Urinary bladder (tissue), 4 donors: ENCODE data around the gene ZNF700. TPM values are rescaled to one million over a fixed set of nuclear protein-coding genes. Genes with fewer than 3 reads are reported as not detected.
"Not testable (repeated sequence)": the region's sequence is repeated elsewhere in the genome, so short reads cannot be mapped to it uniquely, and the experiment has no call there.

ENCODE experiments used
- DNase-seq: peaks from one replicate; pipeline ENCODE4 v3.0.0-alpha.2; 2015; ENCODE audit errors: extremely low spot score
- H3K27ac ChIP-seq: one replicate; pipeline ENCODE4 v1.5.1; 2013; ENCODE audit warnings: low read depth, mild to moderate bottlenecking, moderate library complexity
- H3K36me3 ChIP-seq: one replicate; pipeline ENCODE4 v1.6.1; 2013; ENCODE audit warnings: mild to moderate bottlenecking, moderate library complexity; ENCODE audit not compliant: insufficient read depth
- H3K4me1 ChIP-seq: one replicate; pipeline ENCODE4 v1.6.1; 2013; ENCODE audit warnings: mild to moderate bottlenecking, moderate library complexity; ENCODE audit not compliant: insufficient read depth
- H3K4me3 ChIP-seq: one replicate; pipeline ENCODE4 v1.5.1; 2013; ENCODE audit warnings: low read depth, low read length
- WGBS: extraction: QIAGEN DNeasy Blood & Tissue Kit; methylation state at CpG from one replicate; pipeline ENCODE4 v1.1.7; 2013; 5-methylcytosine and 5-hydroxymethylcytosine counted together
- polyA plus RNA-seq: library from polyadenylated mRNA; stranded (reverse); fragments of 200-250 nt; gene quantifications from one replicate; pipeline ENCODE4 v1.2.3, GENCODE V29; 2013
- total RNA-seq: library from RNA; depleted of rRNA; stranded (reverse); fragments of >200 nt; gene quantifications from one replicate; pipeline ENCODE4 v1.2.3, GENCODE V29; 2014
- donor health status: healthy with polysubstance abuse.
- donor health status: healthy.

The ZNF700 gene
- total and polyA plus RNA-seq, 2 donors: 6.0 to 29.3 TPM

DNA sequence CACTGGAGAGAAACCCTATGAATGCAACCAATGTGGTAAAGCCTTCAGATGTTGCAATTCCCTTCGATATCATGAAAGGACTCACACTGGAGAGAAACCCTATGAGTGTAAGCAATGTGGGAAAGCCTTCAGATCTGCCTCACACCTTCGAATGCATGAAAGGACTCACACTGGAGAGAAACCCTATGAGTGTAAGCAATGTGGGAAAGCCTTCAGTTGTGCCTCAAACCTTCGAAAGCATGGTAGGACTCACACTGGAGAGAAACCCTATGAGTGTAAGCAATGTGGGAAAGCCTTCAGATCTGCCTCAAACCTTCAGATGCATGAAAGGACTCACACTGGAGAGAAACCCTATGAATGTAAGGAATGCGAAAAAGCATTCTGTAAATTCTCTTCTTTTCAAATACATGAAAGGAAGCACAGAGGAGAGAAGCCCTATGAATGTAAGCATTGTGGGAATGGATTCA lies 24.7 kb downstream of the ZNF700 start:
- H3K36me3 ChIP-seq: peaks cover 12% of the 10 kb centered on the region
- not testable (repeated sequence) for H3K4me3 ChIP-seq, H3K4me1 ChIP-seq, H3K27ac ChIP-seq, DNase-seq
- WGBS: 96% methylated on average over 4 of the region's 4 CpGs

DNA sequence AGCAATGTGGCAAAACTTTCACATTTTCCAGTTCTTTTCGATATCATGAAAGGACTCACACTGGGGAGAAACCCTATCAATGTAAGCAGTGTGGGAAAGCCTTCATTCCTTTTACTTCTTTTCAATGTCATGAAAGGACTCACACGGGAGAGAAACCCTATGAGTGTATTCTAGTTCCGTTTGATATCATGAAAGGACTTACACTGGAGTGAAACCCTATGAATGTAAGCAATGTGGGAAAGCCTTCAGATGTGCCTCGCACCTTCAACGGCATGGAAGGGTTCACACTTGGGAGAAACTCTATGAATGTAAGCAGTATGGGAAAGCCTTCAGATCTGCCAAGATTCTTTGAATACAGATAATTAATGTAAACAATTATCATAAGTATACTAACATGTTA lies 25.4 kb downstream of the ZNF700 start:
- Histone ChIP-seq H3K27ac (no peak overlapping the region), H3K36me3 (peaks cover 12% of the 10 kb centered on the region), H3K4me1 (no peaks in the 10 kb centered on the region), H3K4me3 (no peak overlapping the region)
- 98% methylated on average over 5 of the region's 5 CpGs for WGBS
- DNase-seq: no peak

DNA sequence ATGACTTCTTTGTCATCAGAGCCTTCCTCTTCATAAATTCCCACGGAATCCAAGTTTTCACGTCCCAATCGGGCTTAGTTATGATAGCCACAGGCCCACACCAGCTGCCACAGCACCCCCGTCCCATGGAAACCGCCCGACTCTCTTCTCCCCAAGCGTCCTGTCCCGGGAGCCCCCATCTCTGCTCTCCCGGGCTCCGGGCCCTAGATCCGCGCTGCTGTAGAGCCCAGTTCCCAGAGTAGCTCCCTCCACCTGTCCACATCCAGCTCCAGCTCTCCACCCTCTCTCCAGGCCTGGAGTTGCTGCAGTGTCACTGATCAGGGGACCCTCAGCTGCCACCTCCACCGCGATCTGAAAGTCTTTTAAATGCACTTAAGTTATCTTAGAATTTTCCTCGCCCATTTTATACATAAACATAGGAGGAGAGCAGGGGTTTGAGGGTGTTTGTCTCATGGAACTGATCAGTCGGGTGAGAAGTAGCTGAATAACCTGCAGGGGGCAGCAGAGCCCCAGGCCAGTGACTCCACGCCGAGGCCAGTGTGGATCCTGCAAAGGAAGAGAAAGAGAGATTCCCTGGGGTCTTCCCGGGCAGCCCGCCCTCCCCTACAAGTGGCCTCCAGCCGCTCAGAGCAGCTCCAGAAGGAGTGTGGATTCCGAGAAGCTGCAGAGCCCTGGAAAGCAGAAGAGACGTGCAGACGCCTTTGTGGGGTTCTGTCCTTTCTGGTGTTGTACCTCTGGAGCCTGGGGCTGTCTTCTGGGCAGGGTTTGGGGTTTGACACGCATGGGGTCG lies 38.9 kb downstream of the ZNF700 start:
- peak; percentile 40 for DNase-seq
- no peaks in the 10 kb centered on the region for H3K36me3 ChIP-seq
- H3K4me3 ChIP-seq: no peak overlapping the region
- WGBS: 32% methylated on average over 26 of the region's 26 CpGs
- no peak overlapping the region for H3K27ac ChIP-seq
- H3K4me1 ChIP-seq: no peaks in the 10 kb centered on the region

DNA sequence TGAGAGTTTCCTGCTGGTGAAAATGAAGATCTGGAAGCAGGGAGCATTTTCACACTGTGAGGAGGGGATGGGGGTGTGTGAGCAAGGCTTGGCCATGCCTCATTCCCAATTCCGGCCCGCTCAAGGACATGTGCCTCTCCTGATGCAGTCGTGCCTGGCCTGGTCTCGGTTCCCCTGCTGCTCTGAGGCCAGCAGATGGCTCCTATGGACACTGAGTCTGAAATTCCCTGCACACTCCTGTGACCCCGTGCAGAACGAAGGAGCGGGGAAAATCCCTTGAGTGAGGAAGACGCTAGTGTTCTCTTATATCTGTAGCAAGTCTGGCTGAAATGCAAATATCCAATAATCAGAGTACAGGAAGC lies 39.6 kb downstream of the ZNF700 start:
- 3% methylated on average over 8 of the region's 8 CpGs for WGBS
- no peaks in the 10 kb centered on the region for H3K36me3 ChIP-seq
- peak overlapping the region; percentile 74 for H3K27ac ChIP-seq
- DNase-seq: no peak
- peak overlapping the region; percentile 71 for H3K4me3 ChIP-seq
- no peaks in the 10 kb centered on the region for H3K4me1 ChIP-seq

DNA sequence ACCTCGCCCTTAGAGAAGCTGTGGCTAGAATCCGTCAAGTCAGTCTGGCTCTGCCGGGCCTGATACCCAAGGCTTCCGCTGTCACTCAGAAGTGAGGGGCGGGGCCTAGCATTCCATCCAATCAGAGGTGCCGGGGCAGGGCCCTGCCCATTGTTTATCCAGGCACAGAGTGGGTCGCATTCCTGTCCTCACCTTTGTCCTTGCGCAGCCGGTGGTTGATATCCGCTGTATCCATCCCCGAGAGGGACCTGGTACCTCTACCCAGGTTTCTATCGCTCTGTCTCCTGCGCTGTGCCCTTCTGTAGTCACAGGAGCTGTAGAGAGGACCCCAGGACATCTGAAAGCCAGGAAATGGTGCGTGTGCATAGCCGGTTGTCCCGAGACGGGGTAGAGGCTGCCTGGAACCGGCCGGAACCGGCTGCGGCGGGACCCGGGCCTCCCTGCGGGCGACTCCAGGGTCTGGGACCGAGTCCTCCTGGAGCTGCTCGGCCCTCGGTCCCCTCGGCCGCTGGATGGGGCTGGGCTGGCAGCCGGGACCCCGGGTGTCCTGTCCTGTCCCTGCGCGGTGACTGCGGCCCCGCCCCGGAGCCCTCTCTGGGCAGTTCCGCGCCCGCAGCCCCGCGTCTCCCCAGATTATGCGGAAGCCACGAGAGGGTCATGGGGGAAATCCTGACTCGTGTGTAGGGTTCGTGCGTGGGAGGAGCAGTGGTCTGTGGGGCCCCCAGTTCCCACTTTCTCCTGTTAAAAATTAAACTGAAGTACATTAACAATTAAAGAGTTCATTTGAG lies 40.1 kb downstream of the ZNF700 start, which contains the start of gene ZNF763:
Gene ZNF763, plus strand, starts transcription at position 183 of the 788 bp plus-strand sequence. Its CDS starts 169 bp downstream, at position 352.
- peak; percentile 81 for DNase-seq
- peak within 1 kb of the TSS; percentile 97 for H3K27ac ChIP-seq
- no peaks in the 10 kb centered on the region for H3K36me3 ChIP-seq
- under 1% methylated on average over 47 of the region's 47 CpGs for WGBS
- H3K4me1 ChIP-seq: no peaks in the 10 kb centered on the region
- H3K4me3 ChIP-seq: peak within 1 kb of the TSS; percentile 71

DNA sequence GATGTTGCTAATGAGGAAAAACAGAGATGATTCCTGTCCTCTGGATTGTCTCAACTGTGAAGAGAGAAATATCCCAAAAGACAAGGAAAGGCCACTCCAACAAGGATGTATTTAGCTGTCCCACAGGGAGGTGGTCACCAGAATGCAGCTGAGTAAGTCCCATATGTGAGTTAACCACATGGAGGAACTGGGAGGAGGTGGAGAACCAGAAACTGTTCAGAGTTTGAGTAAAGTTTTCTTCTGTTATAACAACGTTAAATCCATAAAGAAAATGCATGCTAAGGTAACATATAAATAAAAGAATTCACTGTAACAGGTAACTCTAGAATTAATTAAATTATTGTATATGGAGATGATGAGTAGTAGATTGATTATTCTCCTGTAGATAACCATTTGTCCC lies 45.3 kb downstream of the ZNF700 start:
- peaks cover 1% of the 10 kb centered on the region for H3K36me3 ChIP-seq
- WGBS: 82% methylated on average over 1 of the region's 1 CpG
- H3K27ac ChIP-seq: no peak overlapping the region
- no peak overlapping the region for H3K4me3 ChIP-seq
- DNase-seq: no peak
- no peaks in the 10 kb centered on the region for H3K4me1 ChIP-seq

DNA sequence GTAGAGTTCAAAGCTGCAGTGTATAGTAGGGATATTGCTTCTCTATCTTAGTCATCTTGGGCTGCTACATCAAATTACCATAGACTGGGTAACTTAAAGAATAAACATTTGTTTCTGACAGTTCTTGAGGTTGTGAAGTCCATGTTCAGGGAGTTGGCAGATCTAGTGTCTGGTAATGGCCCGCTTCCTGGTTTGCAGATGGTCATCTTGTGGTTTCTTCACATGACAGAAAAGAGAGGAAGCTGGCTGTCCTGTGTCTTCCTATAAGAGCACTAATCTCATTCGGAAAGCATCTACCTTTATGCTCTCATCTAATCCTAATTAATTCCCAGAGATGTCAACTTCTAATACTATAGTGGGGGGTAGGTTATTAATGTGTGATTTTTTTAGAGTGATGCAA lies 46.1 kb downstream of the ZNF700 start:
- Histone ChIP-seq H3K4me1 (no peaks in the 10 kb centered on the region), H3K27ac (no peak overlapping the region), H3K4me3 (no peak overlapping the region), H3K36me3 (peaks cover 1% of the 10 kb centered on the region)
- DNase-seq: no peak
- WGBS: 90% methylated on average over 2 of the region's 2 CpGs

DNA sequence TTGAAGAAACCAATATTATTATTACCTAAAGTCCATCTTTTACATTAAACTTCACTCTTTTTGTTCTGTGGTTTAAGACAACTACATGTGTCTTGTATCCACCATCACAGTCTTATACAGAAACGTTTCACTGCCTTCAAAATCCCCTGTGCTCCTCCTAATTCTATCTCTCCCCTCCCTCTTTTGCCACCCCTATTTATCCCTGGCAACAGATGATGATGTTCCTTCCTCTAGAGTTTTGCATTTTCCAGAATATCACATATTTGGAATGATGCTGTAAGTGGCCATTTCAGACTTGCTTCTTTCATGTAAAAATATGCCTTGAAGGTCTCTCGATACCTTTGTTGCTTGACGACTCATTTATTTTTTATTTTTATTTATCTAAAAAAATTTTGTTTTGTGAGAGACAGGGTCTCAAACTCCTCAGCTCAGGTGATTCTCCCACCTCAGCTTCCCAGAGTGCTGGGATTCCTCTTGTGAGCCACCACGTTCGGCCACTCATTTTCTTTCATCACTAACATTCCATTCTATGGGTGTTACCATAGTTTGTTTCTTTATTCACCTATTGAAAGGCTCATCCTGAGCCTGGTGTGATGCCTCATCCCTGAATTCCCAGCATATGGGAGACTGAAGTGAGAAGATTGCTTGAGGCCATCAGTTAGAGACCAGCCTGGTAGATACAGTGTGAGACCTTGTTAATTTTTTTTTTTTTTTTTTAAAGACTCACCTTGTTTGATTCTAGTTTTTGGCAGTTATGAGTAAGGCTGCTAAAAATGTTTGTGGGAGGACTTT lies 48.3 kb downstream of the ZNF700 start:
- Histone ChIP-seq H3K4me3 (no peak overlapping the region), H3K27ac (no peak overlapping the region), H3K36me3 (peaks cover 1% of the 10 kb centered on the region), H3K4me1 (no peaks in the 10 kb centered on the region)
- 85% methylated on average over 5 of the region's 5 CpGs for WGBS
- DNase-seq: no peak

DNA sequence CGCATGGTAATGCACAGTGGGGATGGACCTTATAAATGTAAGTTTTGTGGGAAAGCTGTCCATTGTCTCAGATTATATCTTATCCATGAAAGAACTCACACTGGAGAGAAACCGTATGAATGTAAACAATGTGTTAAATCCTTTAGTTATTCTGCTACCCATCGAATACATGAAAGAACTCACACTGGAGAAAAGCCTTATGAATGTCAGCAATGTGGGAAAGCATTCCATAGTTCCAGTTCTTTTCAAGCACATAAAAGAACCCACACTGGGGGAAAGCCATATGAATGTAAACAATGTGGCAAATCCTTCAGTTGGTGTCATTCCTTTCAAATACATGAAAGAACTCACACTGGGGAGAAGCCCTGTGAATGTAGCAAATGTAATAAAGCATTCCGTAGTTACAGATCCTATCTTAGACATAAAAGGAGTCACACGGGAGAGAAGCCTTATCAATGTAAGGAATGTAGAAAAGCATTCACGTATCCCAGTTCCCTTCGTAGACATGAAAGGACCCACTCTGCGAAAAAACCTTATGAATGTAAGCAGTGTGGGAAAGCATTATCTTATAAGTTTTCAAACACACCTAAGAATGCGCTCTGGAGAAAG lies 53.7 kb downstream of the ZNF700 start:
- H3K4me1 ChIP-seq: no peaks in the 10 kb centered on the region
- DNase-seq: no peak
- H3K27ac ChIP-seq: no peak overlapping the region
- H3K36me3 ChIP-seq: peaks cover 2% of the 10 kb centered on the region
- H3K4me3 ChIP-seq: no peak overlapping the region
- 92% methylated on average over 9 of the region's 9 CpGs for WGBS

DNA sequence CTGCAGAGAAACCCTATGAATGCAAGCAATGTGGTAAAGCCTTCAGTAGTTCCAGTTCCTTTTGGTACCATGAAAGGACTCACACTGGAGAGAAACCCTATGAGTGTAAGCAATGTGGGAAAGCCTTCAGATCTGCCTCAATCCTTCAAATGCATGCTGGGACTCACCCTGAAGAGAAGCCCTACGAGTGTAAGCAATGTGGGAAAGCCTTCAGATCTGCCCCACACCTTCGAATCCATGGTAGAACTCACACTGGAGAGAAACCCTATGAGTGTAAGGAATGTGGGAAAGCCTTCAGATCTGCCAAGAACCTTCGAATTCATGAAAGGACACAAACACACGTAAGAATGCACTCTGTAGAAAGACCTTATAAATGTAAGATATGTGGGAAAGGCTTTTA lies 54.6 kb downstream of the ZNF700 start:
- H3K4me3 ChIP-seq: no peak overlapping the region
- 95% methylated on average over 4 of the region's 4 CpGs for WGBS

DNA sequence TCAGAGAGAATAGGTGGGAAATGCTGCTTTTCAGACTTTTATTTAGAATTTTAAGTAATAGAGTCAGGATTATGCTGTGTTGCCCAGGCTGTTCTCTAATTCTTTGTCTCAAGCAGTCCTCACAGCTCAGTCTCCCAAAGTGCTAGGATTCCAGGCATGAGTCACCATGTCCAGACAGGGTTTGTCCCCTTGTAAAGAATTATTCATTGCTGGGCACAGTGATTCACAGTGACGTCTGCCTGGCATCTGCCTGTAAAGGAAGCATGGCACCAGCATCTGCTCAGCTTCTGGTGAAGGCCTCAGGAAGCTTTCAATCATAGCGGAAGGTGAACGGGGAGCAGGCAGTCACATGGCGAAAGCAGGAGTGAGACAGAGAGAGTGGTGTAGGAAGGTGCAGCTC lies 57.6 kb downstream of the ZNF700 start:
- Histone ChIP-seq H3K4me1 (no peaks in the 10 kb centered on the region), H3K4me3 (no peak overlapping the region), H3K27ac (no peak overlapping the region), H3K36me3 (peaks cover 2% of the 10 kb centered on the region)
- no peak for DNase-seq
- WGBS: 89% methylated on average over 4 of the region's 4 CpGs

More for the DNA sequence above, 54.6 kb downstream of the ZNF700 start:
- H3K27ac ChIP-seq: no peak overlapping the region
- no peak for DNase-seq
- peaks cover 2% of the 10 kb centered on the region for H3K36me3 ChIP-seq
- no peaks in the 10 kb centered on the region for H3K4me1 ChIP-seq

DNA sequence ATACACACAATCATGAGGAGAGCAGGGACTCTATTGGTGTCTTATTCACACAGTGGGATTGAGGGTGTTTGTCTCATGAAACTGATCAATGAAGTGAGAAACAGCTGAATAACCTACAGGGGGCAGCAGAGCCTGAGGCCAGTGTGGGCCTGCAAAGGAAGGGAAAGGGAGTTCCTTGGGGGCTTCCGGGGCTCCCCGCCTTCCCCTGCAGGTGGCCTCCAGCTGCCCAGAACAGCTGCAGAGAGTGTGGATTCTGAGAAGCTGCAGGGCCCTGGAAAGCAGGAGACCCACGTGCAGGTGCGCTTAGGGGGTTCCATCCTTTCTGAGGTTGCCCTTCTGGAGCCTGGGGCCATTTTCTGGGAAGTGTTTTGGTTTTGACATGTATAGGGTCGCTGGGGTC lies 60.1 kb downstream of the ZNF700 start:
- H3K4me3 ChIP-seq: no peak overlapping the region
- no peak for DNase-seq
- WGBS: 23% methylated on average over 5 of the region's 5 CpGs

DNA sequence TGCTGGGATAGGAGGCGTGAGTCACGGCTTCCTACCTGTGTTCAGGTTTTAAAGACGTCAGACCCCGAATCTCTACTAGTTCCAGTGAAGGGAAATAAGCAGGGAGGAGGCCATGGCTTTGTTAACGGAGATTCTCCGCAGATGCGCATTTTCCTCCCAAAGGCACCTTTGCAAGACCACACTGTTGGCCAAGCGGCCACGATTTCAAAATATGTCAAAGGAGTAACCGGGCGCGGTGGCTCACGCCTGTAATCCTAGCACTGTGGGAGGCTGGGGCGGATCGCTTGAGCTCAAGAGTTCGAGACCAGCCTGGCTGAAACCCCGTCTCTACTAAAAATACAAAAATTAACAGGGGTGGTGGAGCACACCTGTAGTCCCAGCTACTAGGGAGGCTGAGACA lies 61.8 kb downstream of the ZNF700 start:
- Histone ChIP-seq H3K27ac (no peak overlapping the region), H3K4me1 (no peaks in the 10 kb centered on the region), H3K36me3 (no peaks in the 10 kb centered on the region), H3K4me3 (no peak overlapping the region)
- WGBS: 95% methylated on average over 17 of the region's 17 CpGs
- DNase-seq: no peak

More for the DNA sequence above, 60.1 kb downstream of the ZNF700 start:
- Histone ChIP-seq H3K4me1 (no peaks in the 10 kb centered on the region), H3K27ac (no peak overlapping the region), H3K36me3 (no peaks in the 10 kb centered on the region)
